Activated CD4-positive, alpha-beta T cell treated with anti-CD3 and anti-CD28 coated beads, Interleukin-2, Interleukin-4, amounts not matched to agents 100 ng/mL and 50 ng/mL, durations not matched to agents 16 hours and 8 hours (primary cell): Measurements from ENCODE around the gene CLEC2A.
"Not testable (repeated sequence)": the region's sequence is repeated elsewhere in the genome, so short reads cannot be mapped to it uniquely, and the experiment has no call there.

Experiments used
- DNase-seq: peaks from one replicate; pipeline ENCODE4 v3.0.0-alpha.2; 2020; ENCODE audit warnings: low spot score

CLEC2A gene

DNA sequence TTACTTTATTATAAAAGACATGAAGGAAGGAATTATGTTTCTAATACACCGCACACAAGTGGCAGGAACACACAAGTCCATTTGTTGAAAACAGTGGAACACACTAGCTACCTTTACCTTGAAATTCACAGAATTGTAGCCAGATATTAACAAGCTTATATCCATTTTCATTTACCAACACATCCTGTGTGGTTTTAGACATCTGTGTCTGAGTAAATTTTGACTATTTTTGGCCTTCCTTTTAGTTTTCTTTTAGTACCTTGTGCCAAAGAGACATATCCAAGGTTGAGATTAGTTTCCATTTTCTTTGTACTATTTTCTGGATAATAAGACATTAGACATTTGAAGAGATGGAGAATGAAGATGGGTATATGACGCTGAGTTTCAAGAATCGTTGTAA lies 50.9 kb downstream of the CLEC2A start, which contains the start of gene KLRF2:
Gene KLRF2 (plus strand): TSS at position 244 of the 400 bp plus-strand sequence. CDS start 107 bp downstream, at position 351.
- no peak for DNase-seq

DNA sequence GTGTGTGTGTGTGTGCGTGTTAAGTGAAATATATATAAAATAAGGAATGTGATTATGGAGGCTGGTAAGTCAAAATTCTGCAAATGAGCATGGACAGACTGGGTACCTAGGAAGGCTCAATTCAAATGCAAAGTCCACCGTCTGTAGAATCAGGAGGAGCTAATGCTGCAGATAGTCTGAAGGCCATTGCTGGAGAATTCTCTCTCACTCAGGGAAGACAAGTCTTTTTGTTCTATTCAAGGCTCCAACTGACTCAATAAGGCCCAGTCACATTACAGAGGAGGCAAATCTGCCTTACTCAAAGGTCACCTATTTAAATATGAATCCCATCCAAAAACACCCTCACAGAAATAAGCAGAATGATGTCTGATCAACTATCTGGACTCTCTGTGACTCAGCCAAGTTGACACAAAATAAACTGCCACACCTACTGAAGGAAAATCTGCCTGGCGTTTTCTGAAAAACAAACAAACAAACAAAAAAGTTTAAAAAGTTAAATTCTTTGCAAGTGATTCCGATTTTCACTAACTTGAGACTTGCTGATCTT lies 51.6 kb downstream of the CLEC2A start:
- DNase-seq, result no peak

DNA sequence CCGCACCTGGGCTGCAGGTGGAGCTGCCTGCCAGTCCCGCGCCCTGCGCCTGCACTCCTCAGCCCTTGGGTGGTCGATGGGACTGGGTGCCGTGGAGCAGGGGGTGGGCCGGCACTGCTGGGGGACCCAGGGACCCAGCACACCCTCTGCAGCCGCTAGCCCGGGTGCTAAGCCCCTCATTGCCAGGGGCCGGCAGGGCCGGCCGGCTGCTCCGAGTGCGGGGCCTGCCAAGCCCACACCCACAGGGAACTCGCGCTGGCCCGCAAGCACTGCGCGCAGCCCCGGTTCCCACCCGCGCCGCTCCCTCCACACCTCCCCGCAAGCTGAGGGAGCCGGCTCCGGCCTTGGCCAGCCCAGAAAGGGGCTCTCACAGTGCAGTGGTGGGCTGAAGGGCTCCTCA lies 56.0 kb downstream of the CLEC2A start:
- DNase-seq, result not testable (repeated sequence)

DNA sequence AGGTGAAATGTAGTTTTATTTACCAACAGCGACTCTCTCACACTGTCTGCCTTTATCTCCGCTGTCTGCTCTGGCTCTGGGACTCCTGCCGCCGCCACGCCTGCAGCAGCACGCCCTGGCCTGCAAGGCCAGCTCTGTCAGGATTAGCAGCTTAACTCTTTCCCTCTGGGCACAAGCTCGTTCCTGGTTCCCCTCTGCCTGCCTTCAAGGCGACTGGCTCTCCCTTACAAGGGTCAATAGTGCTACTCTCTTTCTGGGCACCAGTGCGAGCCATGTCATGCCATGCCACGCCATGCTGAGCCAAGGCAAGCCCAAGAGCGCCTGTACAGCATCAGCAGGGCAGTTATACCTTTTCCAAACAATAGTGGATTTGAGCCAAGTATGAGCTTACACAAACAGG lies 59.4 kb downstream of the CLEC2A start:
- DNase-seq, result no peak

DNA sequence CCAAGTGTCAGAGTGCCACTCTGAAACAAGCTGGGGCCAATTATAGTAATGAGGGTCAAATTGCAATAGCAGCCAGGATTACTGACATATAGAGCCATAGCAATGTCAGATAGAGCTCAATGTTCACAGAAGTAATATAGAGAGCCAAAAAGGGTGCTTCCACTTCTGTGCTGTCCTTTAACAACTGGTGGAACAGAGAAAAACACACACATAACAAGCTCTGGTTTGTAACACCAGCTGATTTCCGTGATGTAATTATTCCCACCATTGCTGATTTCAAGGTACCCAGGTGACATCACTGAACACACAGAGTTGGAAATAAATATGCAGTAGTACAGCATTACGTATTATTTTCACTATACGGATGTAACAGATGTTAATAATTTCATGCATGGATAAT lies 60.0 kb downstream of the CLEC2A start:
- no peak for DNase-seq

DNA sequence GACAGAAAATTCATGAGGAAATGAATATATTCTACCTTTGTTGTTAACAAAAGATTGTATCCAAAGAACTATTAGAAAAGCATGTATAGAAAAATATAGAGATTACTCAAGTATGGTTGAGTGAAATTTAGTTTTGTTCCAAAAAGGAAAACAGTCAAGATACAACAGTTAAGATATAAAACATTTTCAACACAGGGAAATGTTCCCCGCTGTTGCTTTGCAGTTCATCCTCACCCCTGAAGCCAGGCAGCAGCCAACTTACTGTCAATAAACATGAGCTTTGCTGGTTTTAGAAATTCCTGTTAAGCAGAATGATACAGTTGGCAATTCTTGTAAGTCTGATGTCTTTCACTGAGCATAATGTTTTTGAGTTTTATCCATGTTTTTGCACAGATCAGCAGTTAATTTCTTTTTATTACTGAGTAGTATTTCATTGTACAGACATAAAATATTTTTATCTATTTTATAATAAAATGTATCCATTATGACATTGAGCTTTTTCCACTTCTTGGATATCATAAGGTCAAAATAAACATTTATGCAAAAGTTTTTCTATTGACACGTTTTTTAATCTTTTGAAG lies 61.8 kb downstream of the CLEC2A start:
- no peak for DNase-seq

DNA sequence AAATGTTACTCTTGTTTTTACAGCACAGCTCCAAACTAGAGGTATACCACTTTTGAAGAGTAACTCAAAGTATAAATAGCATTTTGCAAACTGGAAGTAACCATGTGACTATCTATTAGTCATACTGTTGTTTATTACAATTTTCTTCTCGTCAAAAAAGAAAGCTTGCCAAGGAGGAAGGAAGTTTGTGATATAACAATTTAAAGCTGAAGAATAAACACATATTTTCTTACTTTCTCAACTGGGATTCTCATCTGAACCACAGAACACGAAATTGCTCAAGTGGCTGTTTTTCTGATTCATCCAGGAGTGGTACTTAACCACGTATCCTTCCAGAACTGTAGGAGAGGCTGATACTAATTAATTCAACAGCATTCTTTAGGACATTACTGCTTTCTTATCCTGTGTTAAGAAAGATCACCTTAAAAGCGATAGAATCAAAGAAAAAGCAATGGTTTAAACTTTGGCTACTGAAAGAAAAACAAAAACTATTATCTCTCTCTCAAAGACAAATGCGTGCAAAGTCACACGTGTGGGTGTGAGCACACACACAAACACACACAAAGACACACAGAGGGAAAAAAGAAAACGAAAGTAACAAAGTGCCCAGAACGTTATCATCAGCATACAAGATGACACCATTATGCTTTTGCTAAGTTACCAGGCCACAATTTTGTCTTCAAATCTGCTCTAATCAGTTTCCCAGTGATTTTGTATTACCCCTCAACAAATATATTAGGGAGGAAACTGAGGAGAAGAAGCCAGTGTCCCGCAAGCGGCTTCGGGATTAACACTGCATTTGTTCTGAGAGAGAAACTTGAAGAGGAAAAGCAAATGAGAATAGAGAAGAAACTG lies 62.6 kb downstream of the CLEC2A start, which contains the start of gene CLEC2B:
Gene CLEC2B (minus strand): TSS at position 48 of the 855 bp plus-strand sequence.
- peak; percentile 66 for DNase-seq

DNA sequence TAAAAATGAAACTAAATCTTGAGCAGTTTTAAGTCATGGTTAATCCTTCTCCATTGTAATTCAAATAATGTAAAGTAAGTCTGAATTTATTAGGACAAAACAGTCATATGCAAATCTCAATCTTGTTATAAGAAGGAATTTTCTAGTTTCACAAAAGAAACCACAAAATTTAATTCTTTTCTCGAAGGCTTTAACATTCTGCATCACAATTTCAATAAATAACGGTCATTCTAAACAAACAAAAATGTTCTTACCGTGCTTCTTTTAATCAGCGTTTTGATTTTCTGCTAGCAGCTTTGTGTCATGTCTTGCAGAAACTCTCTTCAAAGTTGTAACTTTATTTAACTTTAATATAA lies 63.2 kb downstream of the CLEC2A start:
- no peak for DNase-seq

DNA sequence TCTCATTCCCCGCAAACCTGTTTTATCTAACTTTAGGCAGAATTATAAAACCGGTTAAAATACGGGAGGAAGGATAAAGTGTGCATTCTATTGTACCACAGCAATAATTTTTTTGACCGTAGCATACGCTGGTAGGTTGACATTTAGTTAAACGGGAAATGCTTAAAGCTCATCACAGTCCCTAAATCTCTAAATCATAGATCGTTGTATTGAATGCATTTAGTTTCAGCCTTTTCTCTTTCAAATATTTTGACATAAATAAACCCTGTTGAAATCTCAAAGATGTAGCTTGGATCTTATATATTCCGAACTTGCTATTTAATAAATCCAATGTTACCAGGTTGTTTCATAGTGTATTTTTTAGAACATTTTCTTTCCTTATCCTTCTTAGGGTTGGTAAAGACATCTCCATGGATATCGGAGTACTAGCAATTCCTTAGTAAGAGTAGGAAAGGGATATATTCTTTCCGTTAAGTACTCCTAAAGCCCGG lies 63.8 kb downstream of the CLEC2A start:
- peak; percentile 10 for DNase-seq

DNA sequence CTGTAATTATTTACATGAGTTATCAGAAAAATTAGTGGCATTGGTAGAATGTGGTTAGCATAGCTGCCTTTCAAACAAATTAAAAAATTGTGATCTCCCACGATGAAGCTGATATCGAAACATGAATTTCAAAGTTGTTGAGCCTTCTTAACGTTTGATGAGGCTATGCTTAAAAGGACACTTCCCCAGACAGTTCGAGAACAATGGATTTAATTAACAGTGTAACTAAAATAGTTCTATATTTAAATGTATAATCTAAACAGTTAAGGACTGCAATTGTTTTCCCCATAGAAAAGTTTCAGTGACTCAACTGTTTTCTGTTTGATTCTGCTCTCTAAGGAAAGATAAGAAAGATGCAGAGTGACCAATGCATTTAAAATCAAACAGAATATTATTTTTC lies 64.6 kb downstream of the CLEC2A start:
- no peak for DNase-seq

DNA sequence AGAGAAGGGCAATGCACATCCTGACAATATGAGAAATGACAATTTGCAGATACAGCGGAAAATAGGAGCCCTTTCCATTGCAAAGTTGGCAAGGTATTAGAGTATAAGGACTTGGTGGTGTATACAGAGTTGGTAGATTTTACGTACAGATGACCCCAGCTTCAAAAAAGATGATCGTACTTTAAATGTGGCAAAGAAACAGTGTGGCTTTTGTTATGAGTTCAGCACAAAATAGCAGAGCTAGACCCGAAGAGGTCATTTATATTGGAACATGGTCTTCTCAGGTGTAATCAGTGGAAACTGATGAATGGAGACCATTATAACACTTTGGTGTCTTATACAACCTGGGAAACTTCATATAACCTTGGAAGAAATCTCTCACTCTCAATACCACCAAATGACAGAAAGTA lies 65.3 kb downstream of the CLEC2A start:
- DNase-seq, result peak; percentile 15

DNA sequence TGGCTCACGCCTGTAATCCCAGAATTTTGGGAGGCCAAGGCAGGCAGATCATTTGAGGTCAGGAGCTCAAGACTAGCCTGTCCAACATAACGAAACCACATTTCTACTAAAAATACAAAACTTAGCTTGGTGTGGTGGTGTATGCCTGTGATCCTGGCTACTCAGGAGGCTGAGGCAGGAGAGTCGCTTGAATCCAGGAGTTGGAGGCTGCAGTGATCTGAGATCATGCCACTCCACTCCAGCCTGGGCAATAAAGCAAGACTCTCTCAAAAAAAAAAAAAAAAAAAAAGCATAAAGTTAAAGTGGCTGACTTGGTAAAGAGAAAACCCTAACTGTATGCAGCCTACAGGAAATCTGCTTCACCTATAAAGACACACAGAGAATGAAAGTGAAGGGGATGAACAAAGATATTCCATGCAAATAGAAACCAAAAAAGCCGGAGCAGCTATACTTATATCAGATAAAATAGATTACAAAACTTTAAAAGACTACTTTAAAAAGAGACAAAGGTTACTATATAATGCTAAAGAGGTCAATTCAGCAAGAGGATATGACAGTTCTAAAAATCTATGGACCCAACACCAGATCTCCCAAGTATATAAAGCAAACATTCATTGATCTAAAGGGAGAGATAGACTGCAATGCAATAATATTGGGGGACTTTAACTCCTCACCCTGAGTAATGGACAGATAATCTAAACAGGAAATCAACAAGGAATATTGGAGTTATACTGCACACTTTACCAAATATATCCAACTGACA lies 67.1 kb downstream of the CLEC2A start:
- DNase-seq, result peak; percentile 21
